Measurements from ENCODE around the gene METTL2A.
"Not testable (repeated sequence)": the region's sequence is repeated elsewhere in the genome, so short reads cannot be mapped to it uniquely, and the experiment has no call there.

METTL2A gene, protein sequence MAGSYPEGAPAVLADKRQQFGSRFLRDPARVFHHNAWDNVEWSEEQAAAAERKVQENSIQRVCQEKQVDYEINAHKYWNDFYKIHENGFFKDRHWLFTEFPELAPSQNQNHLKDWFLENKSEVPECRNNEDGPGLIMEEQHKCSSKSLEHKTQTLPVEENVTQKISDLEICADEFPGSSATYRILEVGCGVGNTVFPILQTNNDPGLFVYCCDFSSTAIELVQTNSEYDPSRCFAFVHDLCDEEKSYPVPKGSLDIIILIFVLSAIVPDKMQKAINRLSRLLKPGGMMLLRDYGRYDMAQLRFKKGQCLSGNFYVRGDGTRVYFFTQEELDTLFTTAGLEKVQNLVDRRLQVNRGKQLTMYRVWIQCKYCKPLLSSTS

DNA sequence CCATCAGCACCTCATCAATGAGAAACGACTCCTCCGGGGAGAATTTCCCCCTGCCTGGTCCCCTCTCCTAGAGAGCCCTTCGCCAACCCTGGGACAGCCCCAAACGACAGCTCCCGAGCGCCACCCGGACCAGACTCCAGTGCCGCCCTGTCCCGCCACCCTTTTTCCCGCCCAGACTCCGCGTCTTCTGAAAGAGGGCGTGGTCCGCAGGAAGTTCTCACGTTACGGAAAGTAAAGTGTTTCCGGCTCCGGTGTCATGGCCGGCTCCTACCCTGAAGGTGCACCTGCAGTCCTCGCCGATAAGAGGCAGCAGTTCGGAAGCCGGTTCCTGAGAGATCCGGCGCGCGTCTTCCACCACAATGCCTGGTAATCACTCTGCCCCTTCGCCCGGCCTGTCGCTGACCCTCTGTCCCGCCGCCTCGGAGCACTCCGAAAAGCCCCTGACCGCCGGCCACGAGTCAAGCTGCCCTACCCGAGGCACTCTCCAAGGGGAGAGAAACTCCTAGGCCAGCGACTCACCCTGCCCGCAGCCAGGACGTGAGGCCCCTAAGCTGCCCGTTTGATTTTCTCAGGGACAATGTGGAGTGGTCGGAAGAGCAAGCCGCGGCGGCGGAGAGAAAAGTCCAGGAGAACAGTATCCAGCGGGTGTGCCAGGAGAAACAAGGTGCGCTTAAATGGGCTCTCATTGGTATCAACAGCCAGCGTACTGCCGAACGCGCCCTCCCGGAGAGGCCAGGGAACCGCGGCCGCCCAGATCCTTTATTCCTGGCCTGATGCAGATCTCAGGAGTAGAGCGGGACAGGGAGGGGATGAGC lies at the start of gene METTL2A:
Gene METTL2A, plus strand, starts transcription at position 251 of the 815 bp plus-strand sequence. Its CDS starts 6 bp downstream, at position 257.
- DNase-seq: peak; percentile 77 to 84

DNA sequence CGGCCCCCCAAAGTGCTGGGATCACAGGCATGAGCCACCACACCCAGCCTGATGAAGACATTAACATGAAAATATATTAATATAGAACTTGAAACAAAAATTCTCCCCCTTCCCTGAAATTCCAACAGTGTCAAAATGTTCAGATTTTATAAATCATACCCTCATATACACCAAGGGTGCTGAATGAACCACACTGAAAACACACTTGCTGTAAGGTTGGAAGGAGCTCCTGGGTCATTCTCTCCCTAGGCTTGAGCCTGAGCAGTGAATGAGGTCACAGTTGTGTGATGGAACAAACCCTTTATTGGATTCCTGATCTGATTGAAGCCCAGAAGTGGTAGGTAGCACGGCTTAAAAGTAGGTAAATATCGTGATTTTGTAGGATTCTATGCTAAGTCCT lies 43.4 kb upstream of the METTL2A start, which contains the start of gene EFCAB3:
Gene EFCAB3, plus strand, starts transcription at position 301 of the 400 bp plus-strand sequence. CDS start 2,427 bp downstream, outside the sequence.
- DNase-seq: no peak

GRCh38 chr17:62381561-62381960 lies 42.1 kb upstream of the METTL2A start:
- no peak for DNase-seq

GRCh38 chr17:62388856-62389255 lies 34.8 kb upstream of the METTL2A start:
- DNase-seq: no peak

DNA sequence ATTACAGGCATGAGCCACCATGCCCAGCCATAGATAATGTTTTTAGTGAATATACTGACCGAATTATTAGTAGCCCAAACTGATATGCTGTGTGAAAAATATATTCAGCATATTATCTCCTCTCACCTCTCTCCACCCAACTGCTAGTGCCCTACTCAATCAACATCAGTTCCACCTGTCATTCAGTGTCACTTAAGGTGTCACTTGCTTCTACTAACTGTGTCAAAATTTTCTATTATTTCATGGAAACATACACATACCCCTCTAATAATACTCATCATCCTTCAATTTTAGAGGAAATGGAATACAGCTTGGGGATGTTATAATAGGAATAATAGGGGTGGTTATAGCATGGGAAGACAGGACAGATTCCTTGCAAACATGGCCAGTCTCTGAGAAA lies 30.8 kb upstream of the METTL2A start:
- DNase-seq: no peak

GRCh38 chr17:62398891-62399290 lies 24.8 kb upstream of the METTL2A start:
- no peak for DNase-seq

GRCh38 chr17:62405451-62405850 lies 18.2 kb upstream of the METTL2A start:
- DNase-seq: no peak

- DNase-seq: not testable (repeated sequence)
Observed at GRCh38 chr17:62413090-62413489, 10.6 kb upstream of the METTL2A start.

DNA sequence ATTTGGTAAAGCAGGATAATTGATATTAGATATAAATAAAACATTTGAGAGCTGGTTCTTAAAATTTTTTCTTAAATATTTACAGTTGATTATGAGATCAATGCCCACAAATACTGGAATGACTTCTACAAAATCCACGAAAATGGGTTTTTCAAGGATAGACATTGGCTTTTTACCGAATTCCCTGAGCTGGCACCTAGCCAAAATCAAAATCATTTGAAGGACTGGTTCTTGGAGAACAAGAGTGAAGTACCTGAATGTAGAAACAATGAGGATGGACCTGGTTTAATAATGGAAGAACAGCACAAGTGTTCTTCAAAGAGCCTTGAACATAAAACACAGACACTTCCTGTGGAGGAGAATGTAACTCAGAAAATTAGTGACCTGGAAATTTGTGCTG lies 2.5 kb downstream of the METTL2A start:
- DNase-seq: not testable (repeated sequence)

- not testable (repeated sequence) for DNase-seq
Observed at GRCh38 chr17:62435251-62435650, 11.6 kb downstream of the METTL2A start.

- DNase-seq: not testable (repeated sequence)
Observed at GRCh38 chr17:62441181-62441580, 17.5 kb downstream of the METTL2A start.

GRCh38 chr17:62444063-62444462 lies 20.4 kb downstream of the METTL2A start:
- DNase-seq: no peak

DNA sequence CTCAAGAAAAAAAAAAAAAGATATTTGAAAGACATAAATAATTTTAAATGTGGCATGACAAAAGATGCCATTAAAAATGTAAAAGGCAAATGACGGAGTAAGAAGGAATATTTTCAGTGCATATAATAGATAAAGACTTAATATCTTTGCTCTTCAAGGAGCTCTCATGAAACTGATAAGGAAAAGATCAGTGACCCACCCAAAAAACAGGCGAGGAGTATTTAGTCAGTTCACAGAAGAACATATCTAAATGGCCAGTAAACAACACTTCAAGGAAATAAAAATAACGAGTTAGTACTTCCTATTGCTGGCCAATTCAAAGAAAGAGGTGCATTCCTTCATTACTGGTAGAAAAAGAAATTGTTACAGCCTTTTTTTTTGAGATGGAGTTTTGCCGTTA lies 22.1 kb downstream of the METTL2A start:
- DNase-seq: not testable (repeated sequence)

DNA sequence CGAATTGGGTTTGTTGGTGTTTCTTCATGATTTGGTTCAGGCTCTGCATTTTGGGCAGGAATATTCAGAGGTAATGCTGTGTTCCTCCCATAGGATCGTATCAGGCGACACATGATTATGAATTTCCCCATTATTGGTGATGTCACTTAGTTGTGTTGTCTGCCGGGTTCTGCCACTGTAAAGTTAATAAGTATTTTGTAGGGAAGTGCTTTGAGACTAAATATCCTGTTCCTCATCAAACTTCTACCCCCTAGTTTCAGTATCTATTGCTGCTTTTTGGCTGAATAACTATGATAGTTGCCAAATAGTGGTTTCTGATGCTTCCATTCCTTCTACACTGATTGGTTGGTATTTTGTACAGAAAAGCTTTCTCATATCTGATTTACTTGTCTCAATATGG lies 28.5 kb downstream of the METTL2A start:
- not testable (repeated sequence) for DNase-seq

- DNase-seq: not testable (repeated sequence)
Observed at GRCh38 chr17:62453041-62453440, 29.3 kb downstream of the METTL2A start.

- not testable (repeated sequence) for DNase-seq
Observed at GRCh38 chr17:62453656-62454055, 30.0 kb downstream of the METTL2A start.

DNA sequence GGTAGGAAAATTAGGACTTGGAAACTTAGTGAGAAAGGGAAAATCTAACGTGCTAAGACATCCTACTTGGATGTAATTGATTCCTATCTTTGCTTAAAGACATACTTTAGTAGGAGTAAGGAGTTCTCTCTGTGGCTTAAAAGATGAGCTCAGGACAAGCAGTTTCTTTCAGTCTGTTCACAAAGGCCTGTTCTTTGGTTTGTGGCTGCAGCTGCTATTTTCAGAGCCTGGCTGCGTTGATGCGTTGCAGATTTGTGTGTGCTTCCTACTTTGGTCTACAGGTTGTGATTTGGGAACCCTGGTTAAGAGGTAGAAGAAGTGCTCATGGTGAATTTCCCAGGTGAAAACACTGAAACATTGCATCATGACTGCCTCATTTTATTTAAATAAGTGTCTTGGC lies 30.4 kb downstream of the METTL2A start:
- DNase-seq: not testable (repeated sequence)

GRCh38 chr17:62456016-62456415 lies 32.3 kb downstream of the METTL2A start:
- DNase-seq: no peak

DNA sequence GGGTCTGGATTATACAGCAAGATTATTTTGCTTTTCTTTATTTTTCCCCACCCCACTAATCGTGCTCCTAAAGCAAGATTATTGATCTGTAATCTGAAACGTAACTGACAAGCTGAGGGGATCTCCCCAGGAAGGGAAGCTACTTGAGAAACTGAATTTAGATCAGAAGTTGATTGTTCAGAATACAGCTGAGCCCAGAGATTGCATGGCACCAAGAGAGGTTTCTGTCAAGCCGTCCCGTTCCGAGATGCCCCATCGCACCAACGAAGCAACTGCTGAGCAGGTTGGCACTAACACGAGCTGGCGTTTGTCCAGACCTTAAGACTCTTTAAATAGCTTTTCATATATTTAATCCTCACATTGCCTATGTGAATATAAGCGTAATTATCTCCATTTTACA lies 34.8 kb downstream of the METTL2A start:
- DNase-seq: not testable (repeated sequence)

DNA sequence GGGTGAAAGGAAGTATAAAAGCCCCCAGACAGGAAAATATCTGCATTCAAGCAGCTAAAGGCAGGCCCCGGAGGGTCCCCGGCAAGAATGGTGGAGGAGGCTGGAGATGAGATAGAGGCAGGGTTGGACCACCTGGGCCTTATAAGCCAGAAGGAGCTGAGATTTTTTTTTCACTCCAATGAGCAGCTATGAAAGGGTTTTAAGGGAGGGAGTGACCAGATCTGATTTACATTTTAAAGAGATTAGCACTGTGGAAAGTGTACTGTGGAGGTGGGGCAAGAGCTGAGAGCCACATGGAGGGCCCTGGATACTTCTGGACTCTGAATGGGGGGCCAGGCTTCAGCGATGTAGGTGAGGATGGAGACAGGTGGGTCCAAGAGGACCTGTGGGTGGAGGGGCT lies 40.7 kb downstream of the METTL2A start:
- DNase-seq: not testable (repeated sequence)

GRCh38 chr17:62465271-62465670 lies 41.6 kb downstream of the METTL2A start:
- DNase-seq: not testable (repeated sequence)

GRCh38 chr17:62470666-62471379 lies 47.1 kb downstream of the METTL2A start:
- peak; percentile 63 to 65 for DNase-seq

DNA sequence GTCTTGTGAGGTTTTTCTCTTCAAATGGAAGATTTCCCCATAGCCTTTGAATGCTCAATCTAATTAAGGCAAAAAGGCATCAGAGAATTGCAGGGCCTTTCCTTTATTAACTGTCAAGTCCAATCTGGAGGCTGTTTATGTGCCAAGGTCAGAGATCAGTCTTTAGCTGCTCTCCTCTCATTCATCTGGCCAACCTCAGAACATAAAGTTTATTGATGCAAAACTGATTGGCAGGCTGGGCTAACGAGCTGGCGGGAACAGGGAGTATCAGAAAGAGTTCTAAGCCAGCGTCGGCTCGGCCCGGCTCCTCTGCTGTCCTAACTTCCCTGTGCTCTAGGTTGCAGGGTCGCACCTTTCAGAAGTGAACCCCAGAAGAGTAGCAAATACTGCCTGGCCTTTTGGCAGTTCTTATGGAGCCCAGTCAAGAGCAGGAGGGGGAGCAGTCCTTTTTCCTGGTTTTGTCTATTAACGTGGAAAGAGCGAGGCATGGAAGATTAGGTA lies 47.7 kb downstream of the METTL2A start:
- DNase-seq: not testable (repeated sequence)

All from stimulated activated CD4-positive, alpha-beta T cell treated with anti-CD3 and anti-CD28 coated beads, Interleukin-4, amount 100 ng/mL, for 4 hours (primary cell).